ENCODE results near the gene ALDH4A1.

- TF ChIP-seq CTCF (IDR thresholded peaks at IDR 0.05; ENCODE audit: low read depth, low read length) (no peak), EZH2phosphoT487 (IDR thresholded peaks at IDR 0.05; ENCODE audit: low read depth) (no peak)
Measured at GRCh38 chr1:18917071-18917799, 14.9 kb upstream of the ALDH4A1 start.
